HEK293 (cell line): ENCODE measurements around the gene EIF2B5.

ENCODE experiments used
- CTCF ChIA-PET: fragments of 350-600 bp; formaldehyde crosslinking; extraction: SDS; loops from one replicate; lab custom pipeline; 2021; ENCODE audit warnings: antibody characterized with exemption; lab: Yijun Ruan, JAX
- POLR2A ChIA-PET: fragments of 300-600 bp; formaldehyde crosslinking; extraction: SDS; loops from one replicate; lab custom pipeline; 2020; ENCODE audit warnings: antibody characterized with exemption, inconsistent platforms; lab: Yijun Ruan, JAX
- H3K27ac ChIP-seq: fragments of 200-500 bp; sonication (Bioruptor generic); 2 replicates; pipeline ENCODE4 v1.5.1; 2014; ENCODE audit warnings: low read depth, low read length, control low read depth, inconsistent platforms; ENCODE audit errors: extremely low read depth
- H3K36me3 ChIP-seq, 2 experiments: fragments of 200-500 bp in 1 of 2; sonication (Bioruptor generic) in 1 of 2; 1 replicate in 1 of 2; 2 replicates in 1 of 2; pipeline ENCODE4 v1.5.1; 2014 to 2017; ENCODE audit warnings: inconsistent platforms in 2 of 2, low read length in 2 of 2; ENCODE audit not compliant: control insufficient read depth in 2 of 2, insufficient read depth in 1 of 2
- H3K4me1 ChIP-seq: fragments of 200-500 bp; sonication (Bioruptor generic); 2 replicates; pipeline ENCODE4 v1.5.1; 2014; ENCODE audit warnings: mild to moderate bottlenecking, low read length, inconsistent platforms; ENCODE audit not compliant: control insufficient read depth, insufficient read depth
- H3K4me3 ChIP-seq: 2 replicates; pipeline ENCODE4 v1.5.1; 2011; ENCODE audit warnings: low read depth, mild to moderate bottlenecking, control low read depth, low read length, moderate library complexity
- H3K9me3 ChIP-seq: fragments of 200-500 bp; sonication (Bioruptor generic); 2 replicates; pipeline ENCODE4 v1.5.1; 2014; ENCODE audit warnings: low read depth, low read length, inconsistent platforms; ENCODE audit not compliant: control insufficient read depth, insufficient read depth
- ATF2 ChIP-seq: fragments of 450-650 bp; formaldehyde crosslinking; IDR thresholded peaks from 2 replicates; pipeline ENCODE4 v1.5.1; 2016; ENCODE audit warnings: missing biosample characterization, missing genetic modification characterization, low read depth
- ELK4 ChIP-seq: IDR thresholded peaks from 2 replicates; pipeline ENCODE4 v1.6.1; 2011; ENCODE audit warnings: mild to moderate bottlenecking, low read depth, low read length, borderline replicate concordance
- HIC1 ChIP-seq: fragments of 450-650 bp; formaldehyde crosslinking; IDR thresholded peaks from 2 replicates; pipeline ENCODE4 v1.5.1; 2016; ENCODE audit warnings: missing biosample characterization, missing genetic modification characterization
- SP3 ChIP-seq: fragments of 450-650 bp; formaldehyde crosslinking; IDR thresholded peaks from 2 replicates; pipeline ENCODE4 v1.5.1; 2016; ENCODE audit warnings: missing biosample characterization, missing genetic modification characterization
- SP7 ChIP-seq: fragments of 450-650 bp; formaldehyde crosslinking; IDR thresholded peaks from 2 replicates; pipeline ENCODE4 v1.5.1; 2016; ENCODE audit warnings: missing biosample characterization, missing genetic modification characterization
- ZFP69B ChIP-seq: fragments of 450-650 bp; formaldehyde crosslinking; IDR thresholded peaks from 2 replicates; pipeline ENCODE4 v1.5.1; 2016; ENCODE audit warnings: missing biosample characterization, missing genetic modification characterization
- ZNF146 ChIP-seq: fragments of 450-650 bp; formaldehyde crosslinking; IDR thresholded peaks from 2 replicates; pipeline ENCODE4 v1.5.1; 2016; ENCODE audit warnings: missing biosample characterization, missing genetic modification characterization
- ZNF157 ChIP-seq: fragments of 450-650 bp; formaldehyde crosslinking; IDR thresholded peaks from 2 replicates; pipeline ENCODE4 v1.5.1; 2016; ENCODE audit warnings: missing biosample characterization, missing genetic modification characterization
- ZNF211 ChIP-seq: fragments of 450-650 bp; formaldehyde crosslinking; IDR thresholded peaks from 2 replicates; pipeline ENCODE4 v1.5.1; 2016; ENCODE audit warnings: low read depth, missing biosample characterization, missing genetic modification characterization
- ZNF350 ChIP-seq: fragments of 450-650 bp; formaldehyde crosslinking; IDR thresholded peaks from 2 replicates; pipeline ENCODE4 v1.5.0; 2017; ENCODE audit warnings: missing biosample characterization, mild to moderate bottlenecking, missing genetic modification characterization
- ZNF354C ChIP-seq: fragments of 450-650 bp; formaldehyde crosslinking; IDR thresholded peaks from 2 replicates; pipeline ENCODE4 v1.5.1; 2016; ENCODE audit warnings: missing biosample characterization, missing genetic modification characterization, low read depth, borderline replicate concordance
- ZNF416 ChIP-seq: fragments of 450-650 bp; formaldehyde crosslinking; IDR thresholded peaks from 2 replicates; pipeline ENCODE4 v1.5.1; 2016; ENCODE audit warnings: missing biosample characterization, missing genetic modification characterization
- ZNF48 ChIP-seq: fragments of 450-650 bp; formaldehyde crosslinking; IDR thresholded peaks from 2 replicates; pipeline ENCODE4 v1.5.1; 2016; ENCODE audit warnings: missing biosample characterization, missing genetic modification characterization
- ZNF555 ChIP-seq: fragments of 450-650 bp; formaldehyde crosslinking; conservative IDR thresholded peaks from 2 replicates; pipeline ENCODE4 v1.5.1; 2017; ENCODE audit warnings: missing biosample characterization, mild to moderate bottlenecking, missing genetic modification characterization, inconsistent platforms
- ZNF580 ChIP-seq: fragments of 450-650 bp; formaldehyde crosslinking; IDR thresholded peaks from 2 replicates; pipeline ENCODE4 v1.5.1; 2016; ENCODE audit warnings: missing biosample characterization, missing genetic modification characterization
- ZNF585B ChIP-seq: fragments of 450-650 bp; formaldehyde crosslinking; IDR thresholded peaks from 2 replicates; pipeline ENCODE4 v1.5.1; 2016; ENCODE audit warnings: missing biosample characterization, missing genetic modification characterization
- ZNF624 ChIP-seq: fragments of 450-650 bp; formaldehyde crosslinking; IDR thresholded peaks from 2 replicates; pipeline ENCODE4 v1.5.1; 2017; ENCODE audit warnings: missing biosample characterization, missing genetic modification characterization
- ZNF692 ChIP-seq: fragments of 450-650 bp; formaldehyde crosslinking; IDR thresholded peaks from 2 replicates; pipeline ENCODE4 v1.5.1; 2016; ENCODE audit warnings: missing biosample characterization, missing genetic modification characterization
- ZNF768 ChIP-seq: fragments of 450-650 bp; formaldehyde crosslinking; IDR thresholded peaks from 2 replicates; pipeline ENCODE4 v1.5.1; 2018; ENCODE audit warnings: missing biosample characterization, mild to moderate bottlenecking, missing genetic modification characterization
- ZSCAN30 ChIP-seq: fragments of 450-650 bp; IDR thresholded peaks from 2 replicates; pipeline ENCODE4 v1.5.1; 2018; ENCODE audit warnings: missing biosample characterization, mild to moderate bottlenecking, missing genetic modification characterization, moderate library complexity

EIF2B5 gene

GRCh38 chr3:184097556-184097955 lies 37.6 kb upstream of the EIF2B5 start:
- H3K9me3 ChIP-seq = no peaks in the 10 kb centered on the region
- no peaks in the 10 kb centered on the region for H3K36me3 ChIP-seq
- TF ChIP-seq HIC1 (tag by site-specific recombination) = no peak
- no peak for TF ChIP-seq ZSCAN30
- no peak for TF ChIP-seq ZNF555 (tag by site-specific recombination)
- TF ChIP-seq ZFP69B (tag by site-specific recombination) = no peak
- TF ChIP-seq ZNF354C (tag by site-specific recombination) = no peak
- no peak for TF ChIP-seq SP7
- no peak for TF ChIP-seq ZNF157
- TF ChIP-seq ZNF624 (tag by site-specific recombination) = no peak
- TF ChIP-seq ZNF48 (tag by site-specific recombination) = no peak
- TF ChIP-seq ZNF692 (tag by site-specific recombination) = no peak
- TF ChIP-seq ELK4 = no peak
- no peak for TF ChIP-seq ZNF416
- no peak for TF ChIP-seq ZNF768 (tag by site-specific recombination)
- CTCF ChIA-PET = interaction anchor here (0.6 kb wide), 1 partner anchor 12 kb away, joined by 3 read pairs; no protein-coding TSS in a partner anchor
- POLR2A ChIA-PET = no interaction called here
- no peak overlapping the region for H3K27ac ChIP-seq
- H3K4me3 ChIP-seq = no peak overlapping the region
- H3K4me1 ChIP-seq = no peaks in the 10 kb centered on the region

- Histone ChIP-seq H3K4me1 (no peaks in the 10 kb centered on the region), H3K4me3 (no peak overlapping the region), H3K36me3 (no peaks in the 10 kb centered on the region), H3K27ac (no peak overlapping the region), H3K9me3 (no peaks in the 10 kb centered on the region)
- ChIA-PET POLR2A (no interaction called here), CTCF (no interaction called here)
- TF ChIP-seq ZNF350 (tag by site-specific recombination) (no peak), ZNF580 (tag by site-specific recombination) (no peak), ZNF211 (no peak), ZNF146 (tag by site-specific recombination) (no peak), ATF2 (tag by site-specific recombination) (no peak), SP3 (tag by site-specific recombination) (no peak), ZNF585B (tag by site-specific recombination) (0 out of 2 replicates have a peak, but pooled peaks have one; percentile 17), ZNF624 (tag by site-specific recombination) (no peak)
Measured at GRCh38 chr3:184099806-184100686, 35.1 kb upstream of the EIF2B5 start.
